CD4-positive, CD25-positive, alpha-beta regulatory T cell (primary cell): Measurements from ENCODE around the gene MIER2. TPM values are rescaled to one million over a fixed set of nuclear protein-coding genes. Genes with fewer than 3 reads are reported as not detected.
A peak's percentile ranks its signal among the peaks of the same experiment; 100 is the strongest.

Experiments
- ATAC-seq, 2 donors: fragments of 150-1000 bp; cut with Tn5 transposase; one replicate each; pipeline ENCODE4 v1.10.0; 2021; ENCODE audit warnings: low read depth in 2 of 2, moderate number of reproducible peaks in 2 of 2, moderate library complexity in 1 of 2
- DNase-seq, 3 donors: peaks; one replicate each; pipeline versions ENCODE4 v3.0.0 to v3.0.0-alpha.2; 2012 to 2022; ENCODE audit warnings: mixed read lengths in 1 of 3
- H3K27ac ChIP-seq: one replicate; pipeline ENCODE4 v1.7.0; 2013; ENCODE audit warnings: mild to moderate bottlenecking, low read length; ENCODE audit not compliant: insufficient read depth, poor library complexity, severe bottlenecking
- H3K27me3 ChIP-seq: one replicate; pipeline ENCODE4 v1.7.0; 2013; ENCODE audit warnings: low read length; ENCODE audit not compliant: control insufficient read depth, insufficient read depth
- H3K36me3 ChIP-seq: one replicate; pipeline ENCODE4 v1.7.0; 2013; ENCODE audit warnings: mild to moderate bottlenecking, low read length, moderate library complexity; ENCODE audit not compliant: control insufficient read depth, insufficient read depth
- H3K4me1 ChIP-seq: 2 replicates; pipeline ENCODE4 v1.7.0; 2013; ENCODE audit warnings: mild to moderate bottlenecking, low read length; ENCODE audit not compliant: insufficient read depth, control insufficient read depth, poor library complexity, severe bottlenecking
- H3K4me3 ChIP-seq: one replicate; pipeline ENCODE4 v1.7.0; 2013; ENCODE audit warnings: low read depth, mild to moderate bottlenecking, low read length, moderate library complexity
- H3K9me3 ChIP-seq, 2 experiments: 1 replicate in 1 of 2; 2 replicates in 1 of 2; pipeline ENCODE4 v1.7.0; 2013; ENCODE audit warnings: low read length in 2 of 2, mild to moderate bottlenecking in 1 of 2, moderate library complexity in 1 of 2; ENCODE audit not compliant: control insufficient read depth in 2 of 2
- H3K27ac Mint-ChIP-seq, 3 donors: one replicate each; pipeline ENCODE4 v1.8.0; 2020 to 2022; ENCODE audit warnings: mild to moderate bottlenecking in 3 of 3, mixed read lengths in 3 of 3, moderate library complexity in 2 of 3
- H3K27me3 Mint-ChIP-seq: one replicate; pipeline ENCODE4 v1.8.0; 2022; ENCODE audit warnings: mild to moderate bottlenecking, mixed read lengths
- H3K36me3 Mint-ChIP-seq: one replicate; pipeline ENCODE4 v1.8.0; 2020; ENCODE audit warnings: mixed read lengths
- H3K4me1 Mint-ChIP-seq, 4 donors: one replicate each; pipeline ENCODE4 v1.8.0; 2020 to 2022; ENCODE audit warnings: mixed read lengths in 4 of 4, mild to moderate bottlenecking in 1 of 4
- H3K4me3 Mint-ChIP-seq, 4 donors: one replicate each; pipeline ENCODE4 v1.8.0; 2020 to 2022; ENCODE audit warnings: mild to moderate bottlenecking in 4 of 4, mixed read lengths in 4 of 4, moderate library complexity in 3 of 4
- H3K9me3 Mint-ChIP-seq, 7 donors: one replicate each; pipeline ENCODE4 v1.8.0; 2020 to 2022; ENCODE audit warnings: mixed read lengths in 7 of 7, mild to moderate bottlenecking in 3 of 7, moderate library complexity in 2 of 7
- polyA plus RNA-seq, 4 donors: library from polyadenylated mRNA; unstranded; fragments of 300-500 nt; fragmentation: Illumina TruSeq; gene quantifications; one replicate each; pipeline ENCODE4 v1.2.3, GENCODE V29; 2021
- total RNA-seq: library from RNA; stranded (reverse); gene quantifications from one replicate; pipeline ENCODE4 v1.2.3, GENCODE V29; 2022

The MIER2 gene
- total and polyA plus RNA-seq, 5 donors from 2014 or later: 2.0 to 15.8 (median 3.0) TPM

- H3K4me1 Mint-ChIP-seq: peaks cover 33 to 71% (median 42%) of the 10 kb centered on the region in 4 donors
- DNase-seq (no peak), ATAC-seq (no peak)
- peak overlapping the region; percentile 21 to 85 (median 54) for H3K4me3 Mint-ChIP-seq
- H3K36me3 Mint-ChIP-seq: peaks cover 18% of the 10 kb centered on the region
- Histone ChIP-seq H3K27ac (no peak overlapping the region), H3K27me3 (no peaks in the 10 kb centered on the region), H3K36me3 (no peaks in the 10 kb centered on the region), H3K9me3 (no peaks in the 10 kb centered on the region), H3K4me3 (no peak overlapping the region), H3K4me1 (peaks cover 35% of the 10 kb centered on the region)
- peaks cover 14% of the 10 kb centered on the region for H3K27me3 Mint-ChIP-seq
- peaks cover 0 to 1% (median 0%) of the 10 kb centered on the region in 7 donors for H3K9me3 Mint-ChIP-seq
- H3K27ac Mint-ChIP-seq: peak overlapping the region in 1 of 3 donors; percentile 55
Observed at GRCh38 chr19:342128-342455, 2.5 kb downstream of the MIER2 start.

GRCh38 chr19:341386-342127, 3.0 kb downstream of the MIER2 start:
- Mint-ChIP-seq H3K36me3 (peaks cover 18% of the 10 kb centered on the region), H3K27ac (peak overlapping the region in 2 of 3 donors; percentile 52 to 55), H3K4me3 (peak overlapping the region; percentile 42 to 85 (median 68)), H3K27me3 (peaks cover 11% of the 10 kb centered on the region), H3K4me1 (peaks cover 34 to 74% (median 43%) of the 10 kb centered on the region in 4 donors), H3K9me3 (peaks cover 0 to 1% (median 0%) of the 10 kb centered on the region in 7 donors)
- Histone ChIP-seq H3K27ac (no peak overlapping the region), H3K27me3 (no peaks in the 10 kb centered on the region), H3K9me3 (no peaks in the 10 kb centered on the region), H3K4me1 (peaks cover 35% of the 10 kb centered on the region), H3K36me3 (no peaks in the 10 kb centered on the region), H3K4me3 (no peak overlapping the region)
- no peak for DNase-seq
- no peak for ATAC-seq

GRCh38 chr19:340620-341385, 3.8 kb downstream of the MIER2 start:
- peak overlapping the region; percentile 34 to 85 (median 74) for H3K4me3 Mint-ChIP-seq
- Histone ChIP-seq H3K9me3 (no peaks in the 10 kb centered on the region), H3K27ac (no peak overlapping the region), H3K27me3 (no peaks in the 10 kb centered on the region), H3K4me3 (no peak overlapping the region), H3K4me1 (peaks cover 35% of the 10 kb centered on the region), H3K36me3 (no peaks in the 10 kb centered on the region)
- peaks cover 18% of the 10 kb centered on the region for H3K36me3 Mint-ChIP-seq
- no peak for DNase-seq
- H3K4me1 Mint-ChIP-seq: peaks cover 36 to 77% (median 43%) of the 10 kb centered on the region in 4 donors
- H3K27me3 Mint-ChIP-seq: peaks cover 6% of the 10 kb centered on the region
- ATAC-seq: no peak
- peaks cover 0 to 1% (median 0%) of the 10 kb centered on the region in 7 donors for H3K9me3 Mint-ChIP-seq
- H3K27ac Mint-ChIP-seq: peak overlapping the region in 2 of 3 donors; percentile 52 to 79

GRCh38 chr19:339262-339887, 5.2 kb downstream of the MIER2 start:
- Histone ChIP-seq H3K27ac (no peak overlapping the region), H3K4me1 (peaks cover 35% of the 10 kb centered on the region), H3K36me3 (peaks cover 2% of the 10 kb centered on the region), H3K9me3 (no peaks in the 10 kb centered on the region), H3K4me3 (no peak overlapping the region), H3K27me3 (no peaks in the 10 kb centered on the region)
- H3K36me3 Mint-ChIP-seq: peaks cover 18% of the 10 kb centered on the region
- H3K4me1 Mint-ChIP-seq: peaks cover 34 to 67% (median 43%) of the 10 kb centered on the region in 4 donors
- DNase-seq (no peak), ATAC-seq (no peak)
- H3K27me3 Mint-ChIP-seq: no peaks in the 10 kb centered on the region
- H3K9me3 Mint-ChIP-seq: peaks cover 0 to 1% (median 0%) of the 10 kb centered on the region in 7 donors
- peak overlapping the region in 1 of 4 donors; percentile 66 for H3K4me3 Mint-ChIP-seq
- H3K27ac Mint-ChIP-seq: no peak overlapping the region

GRCh38 chr19:338421-338820, 6.2 kb downstream of the MIER2 start:
- H3K4me1 ChIP-seq: peaks cover 29% of the 10 kb centered on the region
- Mint-ChIP-seq H3K4me3 (peak overlapping the region in 1 of 4 donors; percentile 66), H3K27me3 (no peaks in the 10 kb centered on the region), H3K36me3 (peaks cover 22% of the 10 kb centered on the region), H3K4me1 (peaks cover 29 to 62% (median 37%) of the 10 kb centered on the region in 4 donors), H3K9me3 (peaks cover 0 to 1% (median 0%) of the 10 kb centered on the region in 7 donors), H3K27ac (peak overlapping the region in 1 of 3 donors; percentile 48)
- no peaks in the 10 kb centered on the region for H3K9me3 ChIP-seq
- H3K4me3 ChIP-seq: no peak overlapping the region
- H3K27ac ChIP-seq: no peak overlapping the region
- DNase-seq: no peak
- ATAC-seq: no peak
- H3K36me3 ChIP-seq: peaks cover 6% of the 10 kb centered on the region
- H3K27me3 ChIP-seq: no peaks in the 10 kb centered on the region

- no peaks in the 10 kb centered on the region for H3K27me3 ChIP-seq
- peaks cover 25% of the 10 kb centered on the region for H3K36me3 Mint-ChIP-seq
- no peaks in the 10 kb centered on the region for H3K27me3 Mint-ChIP-seq
- no peak overlapping the region for H3K27ac Mint-ChIP-seq
- H3K27ac ChIP-seq: no peak overlapping the region
- ATAC-seq (no peak), DNase-seq (no peak)
- no peak overlapping the region for H3K4me3 Mint-ChIP-seq
- peaks cover 0 to 1% (median 0%) of the 10 kb centered on the region in 7 donors for H3K9me3 Mint-ChIP-seq
- H3K4me1 ChIP-seq: peaks cover 7% of the 10 kb centered on the region
- H3K4me1 Mint-ChIP-seq: peaks cover 19 to 39% (median 27%) of the 10 kb centered on the region in 4 donors
- H3K36me3 ChIP-seq: peaks cover 13% of the 10 kb centered on the region
- H3K4me3 ChIP-seq: no peak overlapping the region
- no peaks in the 10 kb centered on the region for H3K9me3 ChIP-seq
Observed at GRCh38 chr19:336067-336614, 8.5 kb downstream of the MIER2 start.

GRCh38 chr19:335486-336066, 9.0 kb downstream of the MIER2 start:
- peaks cover 5% of the 10 kb centered on the region for H3K4me1 ChIP-seq
- DNase-seq: no peak
- H3K9me3 ChIP-seq: peaks cover 0 to 2% of the 10 kb centered on the region in 2 experiments
- no peaks in the 10 kb centered on the region for H3K27me3 ChIP-seq
- Mint-ChIP-seq H3K4me3 (peak overlapping the region in 1 of 4 donors; percentile 15), H3K4me1 (peaks cover 17 to 34% (median 24%) of the 10 kb centered on the region in 4 donors), H3K27ac (no peak overlapping the region), H3K36me3 (peaks cover 27% of the 10 kb centered on the region), H3K27me3 (no peaks in the 10 kb centered on the region), H3K9me3 (peaks cover 0 to 1% (median 0%) of the 10 kb centered on the region in 7 donors)
- ATAC-seq: no peak
- H3K27ac ChIP-seq: no peak overlapping the region
- H3K4me3 ChIP-seq: no peak overlapping the region
- H3K36me3 ChIP-seq: peaks cover 17% of the 10 kb centered on the region
